SK-N-SH (cell line): Measurements from ENCODE around the gene DENND5B. TPM values are rescaled to one million over a fixed set of nuclear protein-coding genes. Genes with fewer than 3 reads are reported as not detected.
"Not testable (repeated sequence)": the region's sequence is repeated elsewhere in the genome, so short reads cannot be mapped to it uniquely, and the experiment has no call there.

Experiments used
- CTCF ChIA-PET: fragments of 300-600, 350-600 bp; formaldehyde crosslinking; extraction: SDS; loops from one replicate; lab custom pipeline; 2021; lab: Yijun Ruan, JAX
- POLR2A ChIA-PET: fragments of 350-600 bp; sonication (Branson Sonifier 250); formaldehyde crosslinking; extraction: SDS; loops from one replicate; lab custom pipeline; 2020; ENCODE audit warnings: antibody characterized with exemption, inconsistent platforms; lab: Yijun Ruan, JAX
- DNase-seq: peaks from one replicate; pipeline ENCODE4 v3.0.0; 2012
- H2AFZ ChIP-seq: fragments of 200-600 bp; sonication (generic); 2 replicates; pipeline ENCODE4 v1.8.1; 2016; ENCODE audit warnings: antibody characterized with exemption, mild to moderate bottlenecking, low read depth
- H3F3A ChIP-seq: fragments of 200-600 bp; sonication (generic); replicated peaks from 2 replicates; pipeline ENCODE3; 2016; ENCODE audit warnings: antibody characterized with exemption, mild to moderate bottlenecking; ENCODE audit not compliant: insufficient read depth
- H3K27ac ChIP-seq, 2 experiments: fragments of 200-500 bp in 1 of 2; fragments of 200-600 bp in 1 of 2; sonication (Bioruptor generic) in 1 of 2; sonication (generic), shearing (Covaris generic) in 1 of 2; 2 replicates each; pipeline versions ENCODE4 v1.5.1 to v1.6.1; 2014 to 2016; ENCODE audit warnings: low read depth in 2 of 2, inconsistent platforms in 1 of 2, low read length in 1 of 2, mild to moderate bottlenecking in 1 of 2, mixed read lengths in 1 of 2
- H3K27me3 ChIP-seq: fragments of 200-600 bp; sonication (generic), shearing (Covaris generic); 2 replicates; pipeline ENCODE4 v1.6.1; 2016; ENCODE audit warnings: mixed run types; ENCODE audit not compliant: insufficient read depth
- H3K36me3 ChIP-seq, 2 experiments: fragments of 200-500 bp in 1 of 2; fragments of 200-600 bp in 1 of 2; sonication (Bioruptor generic) in 1 of 2; sonication (generic) in 1 of 2; replicated peaks in 1 of 2; 2 replicates each; pipeline versions ENCODE3 to v1.5.1; 2014 to 2016; ENCODE audit warnings: low read length in 1 of 2, mild to moderate bottlenecking in 1 of 2; ENCODE audit not compliant: insufficient read depth in 2 of 2, control insufficient read depth in 1 of 2
- H3K4me1 ChIP-seq, 2 experiments: fragments of 200-500 bp in 1 of 2; fragments of 200-600 bp in 1 of 2; sonication (Bioruptor generic) in 1 of 2; sonication (generic), shearing (Covaris generic) in 1 of 2; 2 replicates each; pipeline versions ENCODE4 v1.5.1 to v1.6.1; 2014 to 2016; ENCODE audit warnings: low read depth in 1 of 2, low read length in 1 of 2, mixed run types in 1 of 2; ENCODE audit not compliant: insufficient read depth in 2 of 2, control insufficient read depth in 1 of 2
- H3K4me2 ChIP-seq: fragments of 200-600 bp; sonication (generic), shearing (Covaris generic); 2 replicates; pipeline ENCODE4 v1.6.1; 2017; ENCODE audit warnings: mixed run types
- H3K4me3 ChIP-seq, 2 experiments: fragments of 200-500 bp in 1 of 2; fragments of 200-600 bp in 1 of 2; sonication (Bioruptor generic) in 1 of 2; sonication (generic), shearing (Covaris generic) in 1 of 2; 2 replicates each; pipeline versions ENCODE4 v1.5.1 to v1.8.1; 2014 to 2016; ENCODE audit warnings: low read depth in 2 of 2, inconsistent platforms in 1 of 2, low read length in 1 of 2, mild to moderate bottlenecking in 1 of 2, mixed read lengths in 1 of 2, moderate library complexity in 1 of 2
- H3K79me2 ChIP-seq: fragments of 200-600 bp; sonication (generic); 2 replicates; pipeline ENCODE4 v1.8.1; 2017; ENCODE audit warnings: mild to moderate bottlenecking; ENCODE audit not compliant: insufficient read depth
- H3K9ac ChIP-seq: fragments of 200-600 bp; sonication (generic); 2 replicates; pipeline ENCODE4 v1.6.1; 2017; ENCODE audit warnings: mixed run types
- H3K9me2 ChIP-seq: fragments of 200-600 bp; sonication (generic); 2 replicates; pipeline ENCODE4 v1.6.1; 2017; ENCODE audit warnings: mixed run types
- H3K9me3 ChIP-seq: fragments of 200-600 bp; sonication (generic); 2 replicates; pipeline ENCODE4 v1.6.1; 2017; ENCODE audit warnings: mixed run types, mild to moderate bottlenecking, moderate library complexity
- H4K20me1 ChIP-seq: fragments of 200-600 bp; sonication (generic); 2 replicates; pipeline ENCODE4 v1.6.1; 2017; ENCODE audit warnings: mild to moderate bottlenecking, mixed run types; ENCODE audit not compliant: insufficient read depth
- CHD2 ChIP-seq: fragments of 150-350 bp; IDR thresholded peaks from 2 replicates; pipeline ENCODE4 v1.6.1; 2018; ENCODE audit warnings: low read length; ENCODE audit not compliant: partially characterized antibody
- ELF1 ChIP-seq: IDR thresholded peaks from 2 replicates; pipeline ENCODE4 v1.4.0; 2012
- FOSL2 ChIP-seq: IDR thresholded peaks from 2 replicates; pipeline ENCODE4 v1.4.0; 2012; ENCODE audit warnings: low read depth, mild to moderate bottlenecking, moderate library complexity, borderline replicate concordance
- GATA2 ChIP-seq: sonication (generic); formaldehyde crosslinking; IDR thresholded peaks from 2 replicates; pipeline ENCODE4 v1.5.0; 2020; ENCODE audit warnings: mild to moderate bottlenecking, missing genetic modification reagents
- IRF3 ChIP-seq: fragments of 150-350 bp; IDR thresholded peaks from 2 replicates; pipeline ENCODE4 v1.6.1; 2016; ENCODE audit warnings: mild to moderate bottlenecking, low read depth, low read length
- MEF2A ChIP-seq: IDR thresholded peaks from 2 replicates; pipeline ENCODE4 v1.4.0; 2012; ENCODE audit warnings: low read depth, borderline replicate concordance
- NRF1 ChIP-seq: IDR thresholded peaks from 2 replicates; pipeline ENCODE4 v1.6.1; 2012; ENCODE audit warnings: low read depth, mild to moderate bottlenecking, low read length
- POLR2AphosphoS5 ChIP-seq: IDR thresholded peaks from 2 replicates; pipeline ENCODE4 v1.6.1; 2012; ENCODE audit warnings: low read depth, low read length
- RFX5 ChIP-seq: IDR thresholded peaks from 2 replicates; pipeline ENCODE4 v1.6.1; 2012; ENCODE audit warnings: mild to moderate bottlenecking, improper control_type of control experiment, low read length
- RXRA ChIP-seq: IDR thresholded peaks from 2 replicates; pipeline ENCODE4 v1.4.0; 2012; ENCODE audit warnings: low read depth, mild to moderate bottlenecking, borderline replicate concordance
- SIN3A ChIP-seq: IDR thresholded peaks from 2 replicates; pipeline ENCODE4 v1.6.1; 2012; ENCODE audit warnings: low read depth, mild to moderate bottlenecking, low read length, moderate library complexity, borderline replicate concordance
- SMC3 ChIP-seq: IDR thresholded peaks from 2 replicates; pipeline ENCODE4 v1.6.1; 2012; ENCODE audit warnings: low read depth, low read length, improper control_type of control experiment
- TCF12 ChIP-seq: IDR thresholded peaks from 2 replicates; pipeline ENCODE4 v1.4.0; 2012
- TEAD4 ChIP-seq: IDR thresholded peaks from 2 replicates; pipeline ENCODE4 v1.4.0; 2012; ENCODE audit warnings: mild to moderate bottlenecking, borderline replicate concordance; ENCODE audit not compliant: insufficient read depth
- USF1 ChIP-seq: IDR thresholded peaks from 2 replicates; pipeline ENCODE4 v1.4.0; 2012; ENCODE audit warnings: low read depth, borderline replicate concordance
- WGBS: methylation state at CpG from one replicate; pipeline ENCODE4 v1.1.6; 2017; ENCODE audit warnings: low lambda C conversion rate; 5-methylcytosine and 5-hydroxymethylcytosine counted together
- polyA plus RNA-seq, 3 experiments: library from polyadenylated mRNA; depleted of rRNA; stranded (reverse); fragments of >200 nt; gene quantifications; 2 replicates each; pipeline ENCODE4 v1.2.3, GENCODE V29; 2012
- TF ChIP-seq, protein P1 (sequence below): fragments of 200-600 bp; sonication (generic); IDR thresholded peaks from 2 replicates; pipeline ENCODE4 v1.6.1; 2017; ENCODE audit warnings: antibody characterized with exemption, mild to moderate bottlenecking, moderate library complexity

Gene DENND5B
- polyA plus RNA-seq, 1 of the 3 experiments (the other 2 are of a cell fraction), result 5.3 TPM

DNA sequence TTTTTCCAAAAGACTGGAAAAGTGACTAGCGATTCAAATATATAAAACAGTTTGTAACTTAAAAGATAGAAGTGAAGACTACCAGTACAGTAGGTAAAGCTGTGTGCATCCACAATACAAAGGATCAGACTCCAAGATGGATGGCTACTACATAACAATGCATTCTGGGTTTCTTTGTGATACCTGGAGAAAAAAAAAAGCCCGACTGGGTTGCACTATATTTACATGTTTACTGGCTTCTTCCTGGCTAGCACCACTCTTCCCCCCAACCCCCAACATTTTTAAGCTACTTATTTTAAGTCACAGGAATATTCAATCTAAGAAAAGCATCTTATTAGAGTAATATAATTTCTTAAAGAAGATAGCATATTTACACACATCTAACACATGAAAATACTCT, 203.9 kb downstream of the DENND5B start:
- H3F3A ChIP-seq, result no peaks in the 10 kb centered on the region
- no peak overlapping the region for H3K9ac ChIP-seq
- no peaks in the 10 kb centered on the region for H3K9me2 ChIP-seq
- no peak for DNase-seq
- no peaks in the 10 kb centered on the region for H3K79me2 ChIP-seq
- H3K27ac ChIP-seq, result no peak overlapping the region
- H3K4me2 ChIP-seq, result no peak overlapping the region
- H3K4me3 ChIP-seq, result no peak overlapping the region
- TF ChIP-seq RXRA, result no peak
- TF ChIP-seq CHD2, result no peak
- TF ChIP-seq TCF12, result no peak
- no peak for TF ChIP-seq USF1
- no peak for TF ChIP-seq ELF1
- no peak for TF ChIP-seq IRF3
- no peak for TF ChIP-seq SIN3A
- TF ChIP-seq POLR2AphosphoS5, result no peak
- no peak for TF ChIP-seq GATA2 (CRISPR knock-in tag)
- TF ChIP-seq SMC3, result no peak
- no peak for TF ChIP-seq NRF1
- no peak for TF ChIP-seq RFX5
- no peak for TF ChIP-seq TEAD4
- TF ChIP-seq, protein P1, sequence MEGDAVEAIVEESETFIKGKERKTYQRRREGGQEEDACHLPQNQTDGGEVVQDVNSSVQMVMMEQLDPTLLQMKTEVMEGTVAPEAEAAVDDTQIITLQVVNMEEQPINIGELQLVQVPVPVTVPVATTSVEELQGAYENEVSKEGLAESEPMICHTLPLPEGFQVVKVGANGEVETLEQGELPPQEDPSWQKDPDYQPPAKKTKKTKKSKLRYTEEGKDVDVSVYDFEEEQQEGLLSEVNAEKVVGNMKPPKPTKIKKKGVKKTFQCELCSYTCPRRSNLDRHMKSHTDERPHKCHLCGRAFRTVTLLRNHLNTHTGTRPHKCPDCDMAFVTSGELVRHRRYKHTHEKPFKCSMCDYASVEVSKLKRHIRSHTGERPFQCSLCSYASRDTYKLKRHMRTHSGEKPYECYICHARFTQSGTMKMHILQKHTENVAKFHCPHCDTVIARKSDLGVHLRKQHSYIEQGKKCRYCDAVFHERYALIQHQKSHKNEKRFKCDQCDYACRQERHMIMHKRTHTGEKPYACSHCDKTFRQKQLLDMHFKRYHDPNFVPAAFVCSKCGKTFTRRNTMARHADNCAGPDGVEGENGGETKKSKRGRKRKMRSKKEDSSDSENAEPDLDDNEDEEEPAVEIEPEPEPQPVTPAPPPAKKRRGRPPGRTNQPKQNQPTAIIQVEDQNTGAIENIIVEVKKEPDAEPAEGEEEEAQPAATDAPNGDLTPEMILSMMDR, result no peak
- TF ChIP-seq, all 33 proteins: peak for 0
- ChIA-PET POLR2A (no interaction called here), CTCF (interaction anchor here (1.0 to 1.5 kb wide), 3 partner anchors 10 to 17 kb away, joined by 3 to 6 read pairs (median 3); no protein-coding TSS in a partner anchor)
- Histone ChIP-seq H4K20me1 (no peaks in the 10 kb centered on the region), H3K36me3 (peaks cover 31 to 54% of the 10 kb centered on the region in 2 experiments), H3K4me1 (no peaks in the 10 kb centered on the region), H3K9me3 (no peaks in the 10 kb centered on the region), H3K27me3 (no peaks in the 10 kb centered on the region), H2AFZ (no peak overlapping the region)
- WGBS, result 71% methylated on average over 2 of the region's 2 CpGs

- Histone ChIP-seq H3K4me1 (no peaks in the 10 kb centered on the region), H3K9ac (no peak overlapping the region), H3K36me3 (peaks cover 29 to 53% of the 10 kb centered on the region in 2 experiments), H3K9me3 (no peaks in the 10 kb centered on the region), H3K79me2 (no peaks in the 10 kb centered on the region), H3K27ac (no peak overlapping the region), H3K9me2 (no peaks in the 10 kb centered on the region), H4K20me1 (no peaks in the 10 kb centered on the region), H2AFZ (no peak overlapping the region), H3F3A (no peaks in the 10 kb centered on the region), H3K4me2 (no peak overlapping the region), H3K27me3 (no peaks in the 10 kb centered on the region), H3K4me3 (no peak overlapping the region)
- no peak for DNase-seq
- WGBS, result 87% methylated on average over 2 of the region's 2 CpGs
- ChIA-PET CTCF (interaction anchor here (1.0 to 1.5 kb wide), 3 partner anchors 9 to 18 kb away, joined by 3 to 6 read pairs (median 3); no protein-coding TSS in a partner anchor), POLR2A (no interaction called here)
- TF ChIP-seq MEF2A (no peak), RXRA (no peak), TCF12 (no peak), CHD2 (no peak), FOSL2 (no peak), SIN3A (no peak)
Observed at GRCh38 chr12:31386364-31386777, 204.6 kb downstream of the DENND5B start.

DNA sequence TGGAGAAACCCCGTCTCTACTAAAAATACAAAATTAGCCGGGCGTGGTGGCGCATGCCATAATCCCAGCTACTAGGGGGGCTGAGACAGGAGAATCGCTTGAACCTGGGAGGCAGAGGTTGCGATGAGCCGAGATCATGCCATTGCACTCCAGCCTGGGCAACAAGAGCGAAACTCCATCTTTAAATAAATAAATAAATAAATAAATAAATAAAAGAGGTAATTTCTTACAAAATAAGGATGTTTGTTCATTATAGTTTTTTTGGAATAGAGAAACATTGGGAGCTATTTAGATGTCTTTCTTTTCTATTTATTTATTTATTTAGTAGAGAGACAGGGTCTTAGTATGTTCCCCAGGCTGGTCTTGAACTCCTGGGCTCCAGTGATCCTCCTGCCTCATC, 213.7 kb downstream of the DENND5B start:
- H3K36me3 ChIP-seq, DNase-seq, H3K27me3 ChIP-seq, H3K4me2 ChIP-seq, H3K9me2 ChIP-seq, H3K27ac ChIP-seq, H4K20me1 ChIP-seq, H3F3A ChIP-seq, H3K9me3 ChIP-seq, H2AFZ ChIP-seq, H3K9ac ChIP-seq, H3K79me2 ChIP-seq, H3K4me1 ChIP-seq, H3K4me3 ChIP-seq: not testable (repeated sequence)
- ChIA-PET CTCF (interaction anchor here (0.7 to 1.0 kb wide), 2 partner anchors 9 to 26 kb away, joined by 3 to 4 read pairs; no protein-coding TSS in a partner anchor), POLR2A (interaction anchor here (0.6 kb wide), 1 partner anchor 865 kb away, joined by 3 read pairs; no protein-coding TSS in a partner anchor)
- 92% methylated on average over 8 of the region's 8 CpGs for WGBS
